Hematopoietic multipotent progenitor cell treated with erythropoietin and hydrocortisone succinate and interleukin-3 and kit ligand, for 15 days (in vitro differentiated cells): ENCODE measurements around the gene SHB.

Experiments used
- DNase-seq: peaks from one replicate; pipeline ENCODE4 v3.0.0-alpha.2; 2015; ENCODE audit warnings: low spot score

SHB gene

DNA sequence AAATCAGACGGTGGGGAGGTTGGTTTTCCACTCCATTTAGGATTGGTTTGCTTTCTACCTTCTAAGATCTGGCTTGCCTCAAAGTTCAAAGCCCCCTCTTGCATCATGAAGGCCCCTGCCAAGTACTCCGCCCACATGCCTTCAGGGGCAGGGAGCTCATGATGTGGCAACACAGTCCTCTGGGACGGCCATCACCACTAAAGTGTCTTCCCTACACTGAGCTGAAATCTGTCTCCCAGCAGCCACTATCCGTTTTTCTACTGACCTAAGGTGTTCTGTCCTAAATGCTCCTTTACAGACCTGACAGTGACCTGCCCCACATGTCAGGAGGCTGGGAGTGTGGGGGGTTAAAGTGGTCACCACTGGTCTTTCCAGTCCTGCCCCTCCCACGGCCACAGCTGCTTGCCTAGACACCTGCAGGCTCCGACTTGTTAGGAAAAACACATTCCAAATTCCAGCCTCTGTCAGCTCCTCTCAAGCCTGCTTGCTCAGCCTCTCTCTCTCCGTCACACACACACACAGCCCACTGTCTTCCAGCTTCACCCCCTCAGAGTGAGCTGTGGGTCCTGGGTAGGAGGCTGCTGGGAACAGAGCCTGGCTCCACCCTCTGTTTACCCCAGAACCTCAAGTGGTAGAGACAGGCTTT, 44.9 kb downstream of the SHB start:
- DNase-seq, result no peak

DNA sequence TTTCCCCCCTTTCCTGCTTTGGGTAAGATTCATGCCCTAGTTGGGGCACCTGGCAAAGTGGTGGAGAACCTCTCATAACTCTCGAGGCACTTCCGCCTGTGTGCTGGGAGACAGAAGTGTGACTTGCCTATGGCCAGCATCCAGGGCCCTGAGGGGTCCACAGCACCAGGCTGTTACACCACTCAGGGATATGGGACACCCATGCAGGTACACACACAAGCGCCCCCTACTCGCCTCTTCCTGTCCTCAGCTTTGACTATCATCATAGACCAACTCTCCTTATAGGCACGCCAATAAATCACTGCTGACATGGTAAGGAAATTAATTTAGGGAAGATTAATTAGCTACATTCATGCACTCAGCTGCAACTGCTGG, 45.4 kb downstream of the SHB start:
- DNase-seq, result no peak

DNA sequence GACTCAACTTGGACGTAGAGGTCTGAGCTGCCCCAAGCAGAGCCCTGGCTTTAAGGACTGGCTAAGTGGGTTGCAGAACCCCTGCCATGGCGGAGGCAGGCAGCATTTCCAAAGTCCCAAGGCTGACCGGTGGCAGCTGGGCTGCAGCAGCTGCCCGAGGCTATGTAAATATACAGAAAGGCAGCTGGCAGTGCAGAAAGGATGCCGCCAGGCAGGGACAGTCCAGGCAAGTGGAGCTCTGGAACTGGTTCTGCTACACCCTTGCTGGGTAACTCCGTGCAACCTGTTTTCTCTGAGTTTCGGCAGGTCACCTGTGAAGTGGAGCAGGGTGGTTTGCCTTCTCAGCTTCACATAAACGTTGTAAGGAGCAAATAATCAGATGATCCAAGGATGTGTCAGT, 46.0 kb downstream of the SHB start:
- no peak for DNase-seq

DNA sequence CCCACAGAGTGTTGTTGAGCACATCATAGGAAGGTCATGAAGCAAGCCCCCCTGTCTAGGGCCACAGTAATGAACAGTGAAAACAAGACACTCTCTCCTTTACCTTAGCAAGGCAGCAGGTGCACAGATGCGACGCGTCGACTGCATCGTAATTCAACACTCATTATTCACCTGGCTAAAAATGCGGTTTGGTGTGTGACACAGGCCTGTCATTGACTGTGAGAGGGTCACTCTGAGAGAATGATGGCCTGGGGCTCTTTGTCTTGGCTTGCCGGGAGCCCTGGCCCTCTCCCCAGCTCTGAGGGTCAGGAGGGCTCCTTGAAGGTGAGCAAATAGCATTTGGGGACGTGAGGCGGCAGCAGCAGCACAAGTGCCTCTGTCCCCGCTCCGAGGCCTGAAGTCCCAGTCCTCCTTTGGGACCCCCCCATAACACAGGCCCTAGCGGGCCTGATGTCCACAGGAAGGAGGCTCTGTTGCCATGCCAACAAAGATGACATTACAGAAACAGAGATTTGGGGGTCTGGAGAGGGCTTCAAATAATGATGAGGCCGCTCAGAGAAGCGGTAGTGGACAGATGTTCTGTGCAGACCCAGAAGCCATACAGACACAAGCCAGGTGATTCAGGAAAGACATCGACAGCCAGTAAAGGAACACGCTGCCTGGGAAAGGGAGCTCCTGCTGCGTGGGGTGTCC, 46.7 kb downstream of the SHB start:
- no peak for DNase-seq

DNA sequence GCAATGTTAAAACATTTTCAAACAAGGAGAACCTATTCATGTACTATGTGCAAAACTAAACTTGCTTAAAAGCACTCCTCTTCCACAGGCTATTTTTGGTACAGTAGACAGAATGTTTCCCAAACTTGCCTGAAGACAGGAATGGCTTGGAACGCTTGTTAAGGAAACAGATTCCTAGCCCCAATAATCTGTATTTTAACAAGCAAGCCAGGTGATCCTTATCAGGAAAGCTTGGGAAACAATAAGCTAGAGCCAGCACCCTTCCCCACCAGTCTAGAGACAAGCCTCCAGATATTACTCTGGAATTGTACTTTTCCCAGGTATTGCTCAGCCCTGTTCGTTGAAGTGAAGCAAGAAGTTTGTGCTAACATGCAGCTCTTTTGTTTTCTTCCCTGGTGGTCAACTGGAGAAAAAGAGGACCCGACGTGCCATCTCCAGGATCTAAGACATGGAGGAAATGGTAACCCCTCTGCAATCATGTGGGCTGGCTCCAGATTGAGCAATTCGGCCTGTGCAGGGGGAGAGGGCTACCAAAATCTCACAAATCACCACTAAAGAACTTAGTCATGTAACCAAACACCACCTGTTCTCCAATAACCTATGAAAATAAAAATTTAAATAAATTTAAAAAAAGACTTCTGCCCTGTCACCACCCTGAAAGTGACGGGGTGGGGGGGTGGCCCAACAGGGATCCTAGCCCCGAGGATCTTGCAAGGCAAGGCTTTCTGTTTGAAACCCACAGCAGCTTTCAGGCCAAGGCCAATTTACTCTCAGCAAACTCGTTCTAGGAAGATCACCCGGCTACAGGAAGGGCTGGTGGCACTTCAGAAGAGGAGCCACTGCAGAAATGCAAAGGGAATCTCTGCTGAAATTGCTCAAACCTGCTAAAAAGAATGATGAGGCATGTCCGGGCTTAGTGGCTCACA, 48.6 kb downstream of the SHB start:
- DNase-seq, result no peak

DNA sequence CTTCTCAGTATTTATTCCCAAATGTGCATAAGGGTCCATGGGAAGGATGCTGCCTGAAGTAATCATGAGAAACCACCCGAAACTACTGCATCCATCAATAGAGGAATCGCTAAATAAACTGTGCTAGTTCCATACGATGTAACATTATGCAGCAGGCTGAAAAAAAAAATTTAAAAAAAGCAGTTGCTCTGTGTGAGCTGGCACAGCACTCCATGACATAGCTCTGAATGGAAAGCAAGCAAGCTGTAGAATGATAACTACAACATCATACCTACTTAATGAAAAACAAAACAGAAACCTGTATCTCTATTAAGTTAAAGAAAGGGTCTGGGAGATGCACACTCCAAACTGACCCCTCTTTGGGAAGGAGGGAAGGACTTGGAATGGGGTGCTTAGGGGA, 49.3 kb downstream of the SHB start:
- no peak for DNase-seq

DNA sequence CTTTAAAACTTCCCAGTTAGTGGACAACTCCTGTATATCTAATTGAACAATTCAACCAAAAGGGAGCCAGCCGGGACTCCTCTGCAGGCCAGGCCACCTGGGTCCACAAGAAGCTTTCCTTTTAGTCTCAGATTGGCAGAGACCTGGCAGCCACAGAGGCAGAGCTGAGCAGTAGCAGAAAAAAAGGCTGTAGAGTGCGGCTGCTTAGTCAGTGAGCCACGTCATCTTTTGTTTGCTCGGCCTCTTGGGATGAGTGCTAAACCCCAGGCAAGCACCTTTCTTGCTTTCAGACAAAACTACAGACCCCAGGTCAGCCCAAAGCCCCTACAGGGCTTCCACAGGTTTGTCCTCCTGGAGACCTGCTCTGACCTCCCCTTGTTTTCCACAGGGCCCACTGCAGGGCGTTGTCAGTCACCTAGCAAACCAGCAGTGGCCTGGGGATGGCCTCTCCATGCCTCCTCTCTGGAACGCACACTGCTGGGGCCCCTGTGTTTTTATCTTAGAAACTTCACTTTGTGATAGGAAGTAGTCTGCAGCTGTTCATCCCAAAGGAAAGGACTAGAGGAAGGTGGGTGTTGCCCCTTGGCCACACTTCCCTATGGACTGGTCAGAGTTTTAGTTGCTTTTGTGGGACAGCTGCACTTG, 49.9 kb downstream of the SHB start:
- DNase-seq, result no peak

DNA sequence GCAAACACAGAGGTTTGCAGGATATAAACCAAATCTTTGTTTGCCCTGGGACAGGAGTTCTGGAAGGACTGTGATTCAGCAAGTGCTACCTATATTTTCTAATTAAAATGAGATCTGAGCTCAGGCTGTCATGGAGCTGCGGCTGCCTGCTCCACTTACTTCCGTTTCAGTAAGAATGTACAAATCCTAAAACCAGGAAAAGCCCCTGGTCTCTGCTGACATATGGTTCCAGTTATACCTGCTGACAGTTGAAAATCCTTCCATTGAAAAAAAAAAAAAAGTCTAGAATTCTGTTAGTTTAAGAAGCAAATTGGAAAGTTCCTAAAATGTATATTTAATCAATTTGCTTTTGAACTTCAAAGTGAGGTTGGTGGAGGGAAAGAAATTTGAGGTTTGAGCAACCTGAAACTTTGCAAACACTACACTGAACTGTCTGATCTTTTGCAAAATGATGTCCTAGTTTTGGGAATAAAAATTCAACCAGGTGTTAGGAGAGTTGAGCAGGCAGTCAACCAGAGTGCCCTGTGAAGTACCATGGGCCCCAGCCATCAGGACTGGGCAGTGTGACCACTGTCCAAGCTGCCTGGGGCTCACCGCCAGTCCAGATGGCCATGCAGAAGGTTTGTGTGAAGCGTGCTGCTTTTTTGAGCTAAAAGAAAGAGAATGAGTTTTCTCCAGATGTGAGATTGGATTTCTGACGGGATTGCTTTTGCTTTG, 50.6 kb downstream of the SHB start:
- no peak for DNase-seq

DNA sequence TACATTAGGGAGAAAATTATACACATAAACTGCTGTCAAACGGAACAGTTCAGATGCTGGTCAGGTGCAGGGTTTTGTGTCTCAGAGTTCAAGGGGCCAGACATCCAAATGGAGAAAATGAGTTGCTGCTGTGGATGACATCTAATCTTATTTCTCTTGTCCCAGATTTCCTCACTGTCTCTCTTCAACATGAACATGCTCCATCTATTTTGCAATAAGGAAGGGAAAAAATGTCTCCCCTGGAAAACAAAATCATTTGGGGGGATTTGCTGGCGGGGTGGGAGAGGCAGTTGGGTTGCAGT, 51.2 kb downstream of the SHB start:
- no peak for DNase-seq

DNA sequence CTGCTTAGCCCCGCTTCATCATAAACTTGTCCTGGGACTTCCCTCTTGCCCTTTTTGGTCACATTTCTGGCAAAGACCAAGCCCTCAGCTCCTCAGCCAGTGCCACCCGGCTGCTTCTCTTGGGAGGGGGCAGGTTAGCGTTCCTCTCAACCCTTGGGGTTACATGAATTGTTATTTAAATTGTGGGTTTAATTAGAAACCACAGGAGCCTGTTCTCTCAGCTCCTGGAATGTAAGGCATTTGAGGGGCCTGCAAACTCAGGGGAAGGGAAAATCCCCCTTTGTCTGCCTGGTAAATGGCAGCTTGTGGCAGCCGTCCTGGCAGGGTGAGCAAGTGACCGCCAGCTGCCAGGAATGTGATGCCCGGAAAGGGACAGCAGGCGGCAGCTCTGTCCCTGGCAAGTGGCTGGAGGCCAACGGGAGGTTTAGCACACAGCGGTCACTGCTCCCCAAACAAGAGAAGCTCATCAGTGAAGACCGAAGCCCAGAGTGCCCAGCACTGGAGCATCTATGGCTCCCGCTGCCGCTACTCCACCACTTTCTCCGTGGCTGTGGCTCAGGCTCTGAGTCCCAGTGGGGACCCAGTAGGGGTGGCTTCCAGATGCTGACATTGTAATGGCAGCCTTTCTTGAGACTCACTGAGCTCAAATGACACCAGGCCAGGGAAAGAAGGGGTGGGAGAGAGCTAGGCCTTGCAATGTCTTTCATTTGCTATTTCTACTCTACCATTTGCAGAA, 51.7 kb downstream of the SHB start:
- DNase-seq, result no peak

DNA sequence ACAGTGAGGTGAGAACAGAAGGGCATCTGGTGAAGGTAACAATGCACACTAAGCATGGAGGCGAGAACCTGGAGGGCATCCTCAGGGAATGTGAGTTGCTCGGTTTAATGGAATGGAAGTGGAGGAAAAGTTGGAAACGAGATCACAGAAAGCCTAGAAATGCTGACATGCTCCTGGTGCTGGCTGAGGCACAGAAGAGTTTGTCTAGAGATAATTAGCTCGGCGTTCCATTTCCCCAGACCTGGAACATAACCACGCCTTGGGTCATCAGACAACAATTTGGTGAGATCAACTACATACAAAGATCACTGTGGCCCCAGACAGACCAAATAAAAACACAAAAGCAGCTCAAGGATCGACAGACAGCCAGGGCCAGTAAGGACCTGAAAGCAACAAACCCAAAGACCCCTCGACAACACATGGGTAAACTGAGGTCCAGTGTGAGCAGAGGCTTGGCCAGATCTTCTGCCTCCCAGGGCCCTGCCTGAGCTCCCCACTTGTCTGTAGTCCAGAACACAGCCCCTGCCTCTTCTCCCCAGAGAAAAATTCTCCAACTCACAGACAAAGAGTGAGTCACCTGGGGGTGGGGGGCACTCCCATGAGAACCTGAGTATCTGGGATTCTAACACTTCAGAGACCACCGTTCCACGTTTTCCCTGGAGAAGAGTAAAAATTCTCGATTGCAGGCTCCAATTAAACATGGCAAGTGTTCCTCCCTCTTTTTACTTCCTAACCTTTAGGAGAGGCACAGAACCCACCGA, 52.5 kb downstream of the SHB start:
- DNase-seq, result no peak

DNA sequence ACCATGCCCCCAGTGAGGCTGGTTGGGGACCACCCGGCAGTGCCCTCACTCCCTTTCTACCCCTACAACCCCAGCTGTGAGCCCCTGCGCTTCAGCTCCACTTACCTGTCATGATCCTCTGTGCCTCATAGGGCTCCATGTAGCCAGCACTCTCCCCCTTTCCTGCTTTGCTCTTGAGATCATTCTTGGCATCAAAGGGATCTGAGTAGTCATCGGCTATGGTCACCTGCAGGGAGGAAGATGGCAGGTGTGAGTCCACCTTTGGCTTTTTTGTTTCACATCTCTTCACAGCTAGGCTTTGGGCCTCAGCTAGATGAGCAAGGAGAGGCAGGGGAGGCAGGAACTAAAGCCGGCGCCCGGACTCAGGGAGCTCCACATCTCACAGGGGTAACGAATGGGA, 53.1 kb downstream of the SHB start:
- DNase-seq, result no peak

DNA sequence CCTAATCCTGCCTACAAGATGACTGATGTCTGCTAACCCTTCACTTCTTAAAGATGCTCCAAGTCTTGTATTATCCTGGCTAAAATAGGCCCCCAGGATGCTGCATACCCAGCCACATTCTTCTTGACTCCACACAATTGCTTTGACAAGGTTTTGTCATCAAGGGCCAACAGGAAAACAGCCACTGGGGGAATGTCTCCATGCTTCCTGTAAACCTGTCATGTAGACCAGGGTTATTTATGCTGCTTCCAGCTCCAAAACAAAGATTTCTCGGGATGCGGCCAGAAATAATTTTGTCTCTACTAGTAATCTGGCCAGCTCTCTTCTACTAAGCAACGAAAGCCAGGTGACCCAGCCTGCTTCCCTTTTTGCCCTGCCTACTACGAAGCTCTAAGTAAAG, 53.8 kb downstream of the SHB start:
- DNase-seq, result no peak

DNA sequence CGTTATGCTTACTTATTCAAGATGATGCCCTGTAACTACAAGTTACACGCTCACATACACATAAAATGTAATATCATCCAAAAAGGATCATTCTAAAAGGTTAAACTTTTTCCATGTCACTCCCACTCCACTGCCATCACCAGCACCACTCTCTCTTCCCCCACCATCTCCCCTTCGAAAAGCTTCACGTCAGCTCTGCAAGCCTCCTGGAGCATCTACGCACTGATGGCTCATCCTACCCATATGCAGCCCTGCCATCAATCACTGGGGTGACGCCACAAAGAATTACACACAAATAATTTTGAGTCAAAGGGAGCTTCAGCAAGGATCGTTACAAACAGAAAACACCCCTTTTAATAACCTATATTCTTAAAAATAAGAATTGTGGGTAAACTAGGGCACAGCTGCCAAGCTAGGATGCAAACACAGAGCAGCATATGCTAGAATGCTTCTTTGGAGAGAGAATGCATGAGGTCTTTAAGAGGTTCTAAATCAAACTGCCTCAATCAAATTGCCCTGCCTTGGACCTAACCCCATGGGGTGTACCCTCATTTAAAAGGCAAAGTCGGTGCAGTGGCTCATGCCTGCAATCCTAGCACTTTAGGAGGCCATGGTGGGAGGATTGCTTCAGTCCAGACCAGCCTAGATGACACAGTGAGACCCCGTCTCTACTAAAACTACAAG, 56.1 kb downstream of the SHB start:
- DNase-seq, result no peak

DNA sequence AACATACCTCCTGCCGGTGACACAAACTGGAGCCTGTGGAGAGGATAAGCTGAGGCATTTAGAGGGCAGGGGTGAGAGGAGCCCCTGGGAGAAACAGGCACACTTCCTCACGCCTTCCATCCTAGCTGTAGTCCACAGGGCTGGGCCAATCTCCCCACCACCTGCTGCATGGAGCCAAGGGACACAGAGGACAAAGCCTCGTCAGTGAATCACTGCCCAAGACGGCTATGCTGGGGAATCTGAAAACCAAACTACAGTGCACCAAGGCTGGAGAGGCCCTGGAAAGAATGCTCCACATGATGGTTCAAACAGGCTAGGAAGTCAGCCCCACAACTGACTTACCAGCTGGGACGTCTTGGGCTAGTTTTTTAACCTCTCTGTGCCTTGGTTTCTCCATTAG, 57.0 kb downstream of the SHB start:
- no peak for DNase-seq

DNA sequence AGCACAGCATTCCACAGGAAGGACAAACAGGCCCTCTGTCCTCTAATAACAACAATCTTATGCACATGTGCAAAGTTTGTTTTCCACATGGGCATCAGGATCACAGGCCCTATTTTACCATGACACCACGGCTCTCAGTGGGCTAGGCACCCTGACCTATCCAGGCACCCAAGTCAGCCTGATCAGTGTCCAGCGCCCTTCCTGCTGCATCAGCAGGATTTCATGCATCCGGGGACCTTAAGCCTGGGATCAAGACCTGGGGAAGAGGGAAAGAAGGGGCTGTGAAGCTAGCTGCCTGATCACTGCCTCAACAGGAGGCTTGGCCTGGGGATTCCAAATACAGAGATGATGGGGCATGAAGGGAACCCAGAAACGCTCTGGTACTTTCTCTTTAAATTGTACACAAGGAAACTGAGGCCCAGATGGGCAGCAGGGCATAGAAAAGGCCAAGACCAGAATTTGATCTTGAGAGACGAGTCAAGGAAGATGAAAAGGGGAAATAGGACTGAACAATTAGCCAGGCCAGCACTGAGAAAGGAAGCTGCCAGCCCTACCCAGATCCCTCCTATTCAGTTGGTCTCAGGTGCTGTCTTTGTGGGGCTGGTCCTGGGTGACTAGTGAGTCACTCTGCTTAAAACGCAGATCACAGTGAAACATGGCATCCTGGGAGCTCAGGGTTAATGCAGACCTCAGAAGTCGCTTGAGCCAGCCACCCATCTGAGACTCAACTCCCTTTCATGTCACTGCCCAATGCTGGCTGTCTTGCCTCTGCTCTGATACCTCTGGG, 57.9 kb downstream of the SHB start:
- DNase-seq, result no peak

DNA sequence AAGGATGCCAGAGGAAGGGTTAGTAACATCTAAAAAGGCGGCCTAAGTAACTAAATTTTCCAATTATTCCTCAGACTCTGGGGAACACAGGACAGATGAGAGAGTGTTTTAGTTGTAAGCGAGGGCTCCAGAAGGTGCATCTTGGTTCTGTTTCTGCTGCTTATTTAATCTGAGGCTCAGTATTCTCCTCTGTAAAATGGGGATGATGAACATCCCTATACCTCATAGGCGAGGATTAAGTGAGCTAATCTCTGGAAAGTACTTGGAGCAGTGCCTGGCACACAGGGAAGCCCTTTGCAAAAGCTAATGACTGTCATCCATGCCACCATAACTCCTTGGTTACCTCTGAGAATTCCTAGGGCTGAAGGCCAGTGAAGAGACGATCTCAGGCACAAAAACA, 59.0 kb downstream of the SHB start:
- no peak for DNase-seq

DNA sequence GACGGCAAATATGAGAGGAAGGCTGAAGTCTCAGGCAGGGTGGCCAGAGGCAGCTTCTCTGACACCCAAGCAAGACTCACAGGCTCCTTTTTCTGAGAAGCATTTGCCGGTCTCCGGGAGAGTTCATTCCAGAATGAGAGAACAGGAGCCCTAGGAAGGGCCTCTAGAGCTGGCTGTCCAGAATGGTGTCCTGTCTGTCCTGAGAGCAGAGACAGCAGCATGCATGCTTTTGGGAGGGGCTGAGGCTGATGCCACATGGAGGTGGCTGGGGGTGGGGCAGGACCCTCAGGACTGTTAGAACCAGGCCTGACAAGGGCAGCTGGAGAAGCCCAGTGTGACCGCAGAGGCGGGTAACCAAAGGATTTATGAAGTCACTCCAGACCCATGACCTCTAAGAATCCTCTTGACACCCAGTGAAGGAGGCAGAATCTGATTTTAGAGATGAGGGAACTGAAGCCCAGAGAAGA, 60.0 kb downstream of the SHB start:
- DNase-seq, result no peak
